Endothelial cell of hepatic sinusoid (primary cell): ENCODE measurements around the gene SYNRG.

Experiments used
- in situ Hi-C: cut with HindIII; loops from 2 replicates; pipeline ENCODE4 v1.10.0; 2017; ENCODE audit warnings: low sequenced_read_pairs

The SYNRG gene

GRCh38 chr17:37481001-37481665 is 128.1 kb downstream of the SYNRG start:
- in situ Hi-C loops, result no loop called here

GRCh38 chr17:37480427-37480826 is 128.8 kb downstream of the SYNRG start:
- in situ Hi-C loops, result no loop called here

- in situ Hi-C loops, result no loop called here
These were observed 130.2 kb downstream of the SYNRG start for GRCh38 chr17:37479025-37479424.

- in situ Hi-C loops, result no loop called here
These were observed 131.0 kb downstream of the SYNRG start for GRCh38 chr17:37478187-37478586.

- in situ Hi-C loops, result no loop called here
These were observed 132.6 kb downstream of the SYNRG start for GRCh38 chr17:37476431-37477120.

- in situ Hi-C loops, result no loop called here
These were observed 133.3 kb downstream of the SYNRG start for GRCh38 chr17:37475731-37476420.

GRCh38 chr17:37470181-37470580 is 139.0 kb downstream of the SYNRG start:
- in situ Hi-C loops, result no loop called here

GRCh38 chr17:37466471-37466870 is 142.7 kb downstream of the SYNRG start:
- in situ Hi-C loops, result no loop called here

- in situ Hi-C loops, result no loop called here
These were observed 144.1 kb downstream of the SYNRG start for GRCh38 chr17:37465069-37465616.
